Neural cell (in vitro differentiated cells): ENCODE data around the gene CCDC159.

Experiments used
- CTCF ChIP-seq: fragments of 450-650 bp; IDR thresholded peaks from 2 replicates; pipeline ENCODE4 v1.5.1; 2014; ENCODE audit warnings: antibody characterized with exemption, mild to moderate bottlenecking, moderate library complexity; ENCODE audit not compliant: poor library complexity, severe bottlenecking
- EZH2 ChIP-seq: fragments of 200-600, 300-800 bp; shearing (Covaris generic), sonication (generic); IDR thresholded peaks from 2 replicates; pipeline ENCODE4 v1.6.1; 2014; ENCODE audit warnings: antibody characterized with exemption, low read length, borderline replicate concordance, mild to moderate bottlenecking; ENCODE audit not compliant: insufficient read depth, poor library complexity, severe bottlenecking
- TAF1 ChIP-seq: IDR thresholded peaks from 2 replicates; pipeline ENCODE4 v1.6.1; 2012; ENCODE audit warnings: low read depth
- TF ChIP-seq, protein P1 (sequence below): IDR thresholded peaks from 2 replicates; pipeline ENCODE4 v1.6.1; 2012; ENCODE audit warnings: borderline replicate concordance

GRCh38 chr19:11300811-11301120 is 45.6 kb upstream of the CCDC159 start:
- TF ChIP-seq EZH2 (no peak), CTCF (no peak), TAF1 (no peak)
- TF ChIP-seq, protein P1, sequence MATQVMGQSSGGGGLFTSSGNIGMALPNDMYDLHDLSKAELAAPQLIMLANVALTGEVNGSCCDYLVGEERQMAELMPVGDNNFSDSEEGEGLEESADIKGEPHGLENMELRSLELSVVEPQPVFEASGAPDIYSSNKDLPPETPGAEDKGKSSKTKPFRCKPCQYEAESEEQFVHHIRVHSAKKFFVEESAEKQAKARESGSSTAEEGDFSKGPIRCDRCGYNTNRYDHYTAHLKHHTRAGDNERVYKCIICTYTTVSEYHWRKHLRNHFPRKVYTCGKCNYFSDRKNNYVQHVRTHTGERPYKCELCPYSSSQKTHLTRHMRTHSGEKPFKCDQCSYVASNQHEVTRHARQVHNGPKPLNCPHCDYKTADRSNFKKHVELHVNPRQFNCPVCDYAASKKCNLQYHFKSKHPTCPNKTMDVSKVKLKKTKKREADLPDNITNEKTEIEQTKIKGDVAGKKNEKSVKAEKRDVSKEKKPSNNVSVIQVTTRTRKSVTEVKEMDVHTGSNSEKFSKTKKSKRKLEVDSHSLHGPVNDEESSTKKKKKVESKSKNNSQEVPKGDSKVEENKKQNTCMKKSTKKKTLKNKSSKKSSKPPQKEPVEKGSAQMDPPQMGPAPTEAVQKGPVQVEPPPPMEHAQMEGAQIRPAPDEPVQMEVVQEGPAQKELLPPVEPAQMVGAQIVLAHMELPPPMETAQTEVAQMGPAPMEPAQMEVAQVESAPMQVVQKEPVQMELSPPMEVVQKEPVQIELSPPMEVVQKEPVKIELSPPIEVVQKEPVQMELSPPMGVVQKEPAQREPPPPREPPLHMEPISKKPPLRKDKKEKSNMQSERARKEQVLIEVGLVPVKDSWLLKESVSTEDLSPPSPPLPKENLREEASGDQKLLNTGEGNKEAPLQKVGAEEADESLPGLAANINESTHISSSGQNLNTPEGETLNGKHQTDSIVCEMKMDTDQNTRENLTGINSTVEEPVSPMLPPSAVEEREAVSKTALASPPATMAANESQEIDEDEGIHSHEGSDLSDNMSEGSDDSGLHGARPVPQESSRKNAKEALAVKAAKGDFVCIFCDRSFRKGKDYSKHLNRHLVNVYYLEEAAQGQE, result no peak
